Body of pancreas (tissue), 4 donors: ENCODE data around the gene SBSN.

ENCODE experiments used
- CTCF ChIP-seq, 7 experiments: fragments of 450-650 bp in 4 of 7; fragments of 200-600 bp in 3 of 7; sonication (generic) in 3 of 7; IDR thresholded peaks; one replicate each; pipeline ENCODE4 v1.5.1; 2016 to 2019; ENCODE audit warnings: antibody characterized with exemption in 7 of 7
- POLR2A ChIP-seq, 3 donors: fragments of 450-650 bp; IDR thresholded peaks; one replicate each; pipeline ENCODE4 v1.6.1; 2016; ENCODE audit warnings: antibody characterized with exemption in 3 of 3, mild to moderate bottlenecking in 2 of 3

- no peak for TF ChIP-seq CTCF (IDR thresholded peaks at IDR 0.05)
- no peak for TF ChIP-seq POLR2A (IDR thresholded peaks at IDR 0.05)
Measured at GRCh38 chr19:35521124-35521743, 6.9 kb downstream of the SBSN start.
